Erythroblast (primary cell): ENCODE results near the gene CASZ1.

ENCODE experiments used
- GATA1 ChIP-seq: IDR thresholded peaks from 2 replicates; pipeline ENCODE4 v1.6.1; 2011; ENCODE audit warnings: low read depth, mild to moderate bottlenecking, control low read depth, low read length, moderate library complexity
- POLR2A ChIP-seq: IDR thresholded peaks from 2 replicates; pipeline ENCODE4 v1.6.1; 2011; ENCODE audit warnings: mild to moderate bottlenecking, low read length

GRCh38 chr1:10617318-10617717 is 179.1 kb downstream of the CASZ1 start:
- TF ChIP-seq POLR2A, result no peak
- TF ChIP-seq GATA1, result no peak
